WTC11 (cell line): ENCODE results near the gene ETDA. TPM values are rescaled to one million over a fixed set of nuclear protein-coding genes. Genes with fewer than 3 reads are reported as not detected.

Source experiments
- ATAC-seq: fragments of 200-7000 bp; cut with Tn5 transposase; 2 replicates; pipeline ENCODE4 v1.10.0; 2021; ENCODE audit warnings: mild to moderate bottlenecking, moderate library complexity
- CTCF ChIA-PET: fragments of 300-600 bp; sonication (Branson Sonifier 250); formaldehyde crosslinking; loops from one replicate; lab custom pipeline; 2021; ENCODE audit warnings: antibody characterized with exemption; lab: Charles Lee
- POLR2A ChIA-PET: fragments of 350-600 bp; sonication (Branson Sonifier 250); formaldehyde crosslinking; loops from one replicate; lab custom pipeline; 2021; ENCODE audit warnings: antibody characterized with exemption; lab: Charles Lee
- DNase-seq: peaks from one replicate; pipeline ENCODE4 v3.0.0; 2021; ENCODE audit warnings: low spot score
- H3K27ac Mint-ChIP-seq: 2 replicates; pipeline ENCODE4 v1.8.0; 2021; ENCODE audit warnings: mixed read lengths
- H3K27me3 Mint-ChIP-seq: 2 replicates; pipeline ENCODE4 v1.8.0; 2021; ENCODE audit warnings: low read depth, mild to moderate bottlenecking, moderate library complexity, mixed read lengths
- H3K36me3 Mint-ChIP-seq: 2 replicates; pipeline ENCODE4 v1.8.0; 2021; ENCODE audit warnings: mixed read lengths
- H3K4me1 Mint-ChIP-seq: 2 replicates; pipeline ENCODE4 v1.8.0; 2022; ENCODE audit warnings: mixed read lengths
- H3K4me3 Mint-ChIP-seq: 2 replicates; pipeline ENCODE4 v1.8.0; 2021; ENCODE audit warnings: mild to moderate bottlenecking, moderate library complexity, mixed read lengths
- H3K9me3 Mint-ChIP-seq: 2 replicates; pipeline ENCODE4 v1.8.0; 2021; ENCODE audit warnings: mixed read lengths
- CDX4 ChIP-seq: fragments of 250-450 bp; sonication (Bioruptor Pico); IDR thresholded peaks from 2 replicates; pipeline ENCODE4 v1.9.0; 2021; ENCODE audit warnings: moderate library complexity, mild to moderate bottlenecking, inconsistent platforms, borderline replicate concordance
- CREB1 ChIP-seq: sonication (generic); formaldehyde crosslinking; IDR thresholded peaks from 2 replicates; pipeline ENCODE4 v1.8.0; 2023; ENCODE audit warnings: mild to moderate bottlenecking, missing genetic modification reagents
- ERG ChIP-seq: fragments of 250-450 bp; sonication (Bioruptor Pico); IDR thresholded peaks from 2 replicates; pipeline ENCODE4 v1.8.0; 2021; ENCODE audit warnings: mild to moderate bottlenecking
- FOXP1 ChIP-seq: sonication (generic); formaldehyde crosslinking; IDR thresholded peaks from 2 replicates; pipeline ENCODE4 v1.8.0; 2022; ENCODE audit warnings: missing genetic modification reagents, mild to moderate bottlenecking, moderate library complexity, borderline replicate concordance
- HMGA2 ChIP-seq: fragments of 250-450 bp; sonication (Bioruptor Pico); IDR thresholded peaks from 2 replicates; pipeline ENCODE4 v1.4.0; 2021; ENCODE audit warnings: mild to moderate bottlenecking, moderate library complexity
- IRF2 ChIP-seq: sonication (generic); formaldehyde crosslinking; IDR thresholded peaks from 2 replicates; pipeline ENCODE4 v1.8.0; 2022; ENCODE audit warnings: low read depth, missing genetic modification reagents, borderline replicate concordance
- KAT7 ChIP-seq: sonication (generic); formaldehyde crosslinking; IDR thresholded peaks from 2 replicates; pipeline ENCODE4 v1.8.1; 2023; ENCODE audit warnings: missing genetic modification reagents, mild to moderate bottlenecking, borderline replicate concordance
- ZNF121 ChIP-seq: sonication (generic); formaldehyde crosslinking; IDR thresholded peaks from 2 replicates; pipeline ENCODE4 v1.8.0; 2023; ENCODE audit warnings: missing genetic modification reagents
- ZNF281 ChIP-seq: sonication (generic); formaldehyde crosslinking; IDR thresholded peaks from 2 replicates; pipeline ENCODE4 v1.8.0; 2023; ENCODE audit warnings: mild to moderate bottlenecking, missing genetic modification reagents
- total RNA-seq: library from RNA; stranded (reverse); gene quantifications from 3 replicates; pipeline ENCODE4 v1.2.3, GENCODE V29; 2021
- TF ChIP-seq, protein P1 (sequence below): sonication (generic); formaldehyde crosslinking; IDR thresholded peaks from 2 replicates; pipeline ENCODE4 v1.8.0; 2023; ENCODE audit warnings: missing genetic modification reagents, mild to moderate bottlenecking, borderline replicate concordance

Gene ETDA
- total RNA-seq, 1 experiment from 2014 or later = not detected

DNA sequence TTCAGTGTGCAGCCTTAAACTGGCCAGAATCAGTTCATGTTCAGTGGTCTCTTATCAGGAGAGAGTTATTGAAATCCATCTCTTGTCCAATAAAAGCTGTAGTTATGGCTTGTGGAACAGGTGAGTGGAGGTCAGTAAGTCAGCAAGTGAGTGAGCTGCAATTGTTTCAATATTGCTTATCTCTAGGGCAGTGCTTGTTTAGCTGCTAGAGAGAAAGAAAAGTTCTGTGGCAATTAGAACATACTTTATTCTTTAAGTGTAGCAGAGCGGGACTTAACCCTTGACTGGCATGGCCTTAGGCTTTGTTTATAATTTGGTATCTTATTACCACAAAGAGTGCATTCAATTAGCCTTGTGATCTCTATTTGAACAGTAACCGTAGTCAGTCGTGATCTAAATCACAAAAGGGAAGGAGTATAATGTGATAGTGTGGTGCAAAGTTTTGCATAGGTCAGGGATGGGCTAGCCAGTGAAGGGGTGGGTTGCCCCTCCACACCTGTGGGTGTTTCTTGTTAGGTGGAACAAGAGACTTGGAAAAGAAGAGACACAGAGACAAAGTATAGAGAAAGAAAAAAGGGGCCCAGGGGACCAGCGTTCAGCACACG is 50.5 kb downstream of the ETDA start:
- Mint-ChIP-seq H3K9me3 (no peaks in the 10 kb centered on the region), H3K4me3 (peak overlapping the region; percentile 43), H3K36me3 (no peaks in the 10 kb centered on the region), H3K27me3 (peaks cover 27% of the 10 kb centered on the region), H3K27ac (peak overlapping the region; percentile 90), H3K4me1 (peaks cover 56% of the 10 kb centered on the region)
- TF ChIP-seq ZNF121 (CRISPR knock-in tag) = no peak
- TF ChIP-seq CDX4 (CRISPR knock-in tag) = no peak
- TF ChIP-seq, protein P1, sequence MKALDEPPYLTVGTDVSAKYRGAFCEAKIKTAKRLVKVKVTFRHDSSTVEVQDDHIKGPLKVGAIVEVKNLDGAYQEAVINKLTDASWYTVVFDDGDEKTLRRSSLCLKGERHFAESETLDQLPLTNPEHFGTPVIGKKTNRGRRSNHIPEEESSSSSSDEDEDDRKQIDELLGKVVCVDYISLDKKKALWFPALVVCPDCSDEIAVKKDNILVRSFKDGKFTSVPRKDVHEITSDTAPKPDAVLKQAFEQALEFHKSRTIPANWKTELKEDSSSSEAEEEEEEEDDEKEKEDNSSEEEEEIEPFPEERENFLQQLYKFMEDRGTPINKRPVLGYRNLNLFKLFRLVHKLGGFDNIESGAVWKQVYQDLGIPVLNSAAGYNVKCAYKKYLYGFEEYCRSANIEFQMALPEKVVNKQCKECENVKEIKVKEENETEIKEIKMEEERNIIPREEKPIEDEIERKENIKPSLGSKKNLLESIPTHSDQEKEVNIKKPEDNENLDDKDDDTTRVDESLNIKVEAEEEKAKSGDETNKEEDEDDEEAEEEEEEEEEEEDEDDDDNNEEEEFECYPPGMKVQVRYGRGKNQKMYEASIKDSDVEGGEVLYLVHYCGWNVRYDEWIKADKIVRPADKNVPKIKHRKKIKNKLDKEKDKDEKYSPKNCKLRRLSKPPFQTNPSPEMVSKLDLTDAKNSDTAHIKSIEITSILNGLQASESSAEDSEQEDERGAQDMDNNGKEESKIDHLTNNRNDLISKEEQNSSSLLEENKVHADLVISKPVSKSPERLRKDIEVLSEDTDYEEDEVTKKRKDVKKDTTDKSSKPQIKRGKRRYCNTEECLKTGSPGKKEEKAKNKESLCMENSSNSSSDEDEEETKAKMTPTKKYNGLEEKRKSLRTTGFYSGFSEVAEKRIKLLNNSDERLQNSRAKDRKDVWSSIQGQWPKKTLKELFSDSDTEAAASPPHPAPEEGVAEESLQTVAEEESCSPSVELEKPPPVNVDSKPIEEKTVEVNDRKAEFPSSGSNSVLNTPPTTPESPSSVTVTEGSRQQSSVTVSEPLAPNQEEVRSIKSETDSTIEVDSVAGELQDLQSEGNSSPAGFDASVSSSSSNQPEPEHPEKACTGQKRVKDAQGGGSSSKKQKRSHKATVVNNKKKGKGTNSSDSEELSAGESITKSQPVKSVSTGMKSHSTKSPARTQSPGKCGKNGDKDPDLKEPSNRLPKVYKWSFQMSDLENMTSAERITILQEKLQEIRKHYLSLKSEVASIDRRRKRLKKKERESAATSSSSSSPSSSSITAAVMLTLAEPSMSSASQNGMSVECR (CRISPR knock-in tag) = no peak
- TF ChIP-seq HMGA2 (CRISPR knock-in tag) = no peak
- TF ChIP-seq KAT7 (CRISPR knock-in tag) = no peak
- no peak for TF ChIP-seq ZNF281 (CRISPR knock-in tag)
- TF ChIP-seq FOXP1 (CRISPR knock-in tag) = no peak
- TF ChIP-seq ERG (CRISPR knock-in tag) = no peak
- no peak for TF ChIP-seq CREB1 (CRISPR knock-in tag)
- no peak for TF ChIP-seq IRF2 (CRISPR knock-in tag)
- ATAC-seq (peak; percentile 79), DNase-seq (no peak)
- ChIA-PET CTCF (no interaction called here), POLR2A (no interaction called here)

Other genes starting within 250 kb of the ETDA start
- gene RTL8B, start 229.5 kb upstream of the ETDA start, total RNA-seq = 5.7 to 7.8 TPM (median 6.6 TPM) in 3 replicates
- gene RTL8C, start 219.7 kb upstream of the ETDA start, total RNA-seq = 63.9 to 68.4 TPM (median 65.4 TPM) in 3 replicates
- 38.1 to 49.5 TPM (median 43.1 TPM) in 3 replicates for gene RTL8A, start 199.9 kb upstream of the ETDA start, total RNA-seq
- gene SMIM10L2B, start 153.3 kb upstream of the ETDA start, total RNA-seq = 5.0 to 5.4 TPM (median 5.4 TPM) in 3 replicates
- not detected in 3 replicates for gene ETDB, start 131.5 kb upstream of the ETDA start, total RNA-seq
- gene CT55, start 80.7 kb upstream of the ETDA start, total RNA-seq = 0.24 TPM in 1 of 3 replicates, not detected in the others
- not detected in 3 replicates for gene ETDC, start 57.4 kb downstream of the ETDA start, total RNA-seq
- gene ZNF75D, start 92.0 kb downstream of the ETDA start, total RNA-seq = 4.5 to 4.9 TPM (median 4.7 TPM) in 3 replicates
- gene ZNF449, start 92.7 kb downstream of the ETDA start, total RNA-seq = 5.2 to 6.2 TPM (median 5.7 TPM) in 3 replicates
- 4.5 to 4.8 TPM (median 4.7 TPM) in 3 replicates for gene SMIM10L2A, start 169.9 kb downstream of the ETDA start, total RNA-seq